ENCODE data around the gene KLHDC7B. TPM values are rescaled to one million over a fixed set of nuclear protein-coding genes. Genes with fewer than 3 reads are reported as not detected.

KLHDC7B gene
- total and polyA plus RNA-seq, 2 of the 13 experiments (the other 11 are each of a cell fraction or from before 2014, with no cell fraction given), result 0.11 TPM; not detected in 1

GRCh38 chr22:50526834-50527801 lies 18.6 kb upstream of the KLHDC7B start (continued):
- TF ChIP-seq PATZ1 (CRISPR knock-in tag; IDR thresholded peaks at IDR 0.05), result peak; percentile 29; the same call in 1 of the 2 replicates
- no peak for TF ChIP-seq MLLT10 (CRISPR knock-in tag; IDR thresholded peaks at IDR 0.05)
- no peak for TF ChIP-seq ZNF563 (CRISPR knock-in tag; IDR thresholded peaks at IDR 0.05)
- TF ChIP-seq ZNF672 (CRISPR knock-in tag; IDR thresholded peaks at IDR 0.05), result no peak
- no peak for TF ChIP-seq ZBTB44 (CRISPR knock-in tag; IDR thresholded peaks at IDR 0.05)
- no peak for TF ChIP-seq MLXIP (CRISPR knock-in tag; IDR thresholded peaks at IDR 0.05; ENCODE audit: borderline replicate concordance)
- TF ChIP-seq ZNF230 (CRISPR knock-in tag; IDR thresholded peaks at IDR 0.05), result no peak
- TF ChIP-seq HIVEP1 (CRISPR knock-in tag; IDR thresholded peaks at IDR 0.05), result no peak; the same call in 1 of the 2 replicates
- peak; percentile 73; the same call in 1 of the 2 replicates for TF ChIP-seq KLF11 (CRISPR knock-in tag; IDR thresholded peaks at IDR 0.05)
- TF ChIP-seq ZNF737 (CRISPR knock-in tag; IDR thresholded peaks at IDR 0.05; ENCODE audit: borderline replicate concordance), result no peak
- TF ChIP-seq ATF6 (CRISPR knock-in tag; conservative IDR thresholded peaks at IDR 0.05), result no peak
- TF ChIP-seq SNAPC4 (CRISPR knock-in tag; IDR thresholded peaks at IDR 0.05), result peak; percentile 64; the same call in 1 of the 2 replicates
